GM12878 (cell line): Measurements from ENCODE around the gene RCOR1. TPM values are rescaled to one million over a fixed set of nuclear protein-coding genes. Genes with fewer than 3 reads are reported as not detected.

ENCODE experiments used
- ATAC-seq: fragments of 200-7000 bp; cut with Tn5 transposase; 3 replicates; pipeline ENCODE4 v1.9.1; 2020; ENCODE audit warnings: mild to moderate bottlenecking, moderate library complexity
- BruUV-seq: library from RNA; stranded (reverse); fragments of 400-500 nt; replicated peaks from 2 replicates; lab custom pipeline; 2021; lab: Mats Ljungman, UMichigan
- CTCF ChIA-PET: fragments of 300-600 bp; sonication (Branson Sonifier 250); formaldehyde crosslinking; extraction: SDS; loops from one replicate; lab custom pipeline; 2021; ENCODE audit warnings: inconsistent platforms; lab: Yijun Ruan, JAX
- POLR2A ChIA-PET: fragments of 350-600 bp; formaldehyde crosslinking; extraction: SDS; loops from one replicate; lab custom pipeline; 2021; ENCODE audit warnings: inconsistent platforms; lab: Charles Lee
- RAD21 ChIA-PET: fragments of 300-600 bp; sonication (Branson Sonifier 250); formaldehyde crosslinking; loops from one replicate; lab custom pipeline; 2023; ENCODE audit warnings: antibody characterized with exemption; ENCODE audit not compliant: unreplicated experiment; lab: Charles Lee
- SMC1A ChIA-PET: fragments of 300-600 bp; sonication (Branson Sonifier 250); formaldehyde crosslinking; loops from one replicate; lab custom pipeline; 2023; ENCODE audit not compliant: unreplicated experiment, uncharacterized antibody; lab: Charles Lee
- DNase-seq: peaks from one replicate; pipeline ENCODE4 v3.0.0-alpha.2; 2011; ENCODE audit warnings: low read depth, low spot score
- FAIRE-seq: peaks from 3 replicates; lab custom pipeline; 2011; peaks lifted over from hg19 to GRCh38; lab: Jason Lieb, UNC
- H2AFZ ChIP-seq: 2 replicates; pipeline ENCODE4 v1.6.0; 2011; ENCODE audit warnings: low read depth, low read length, control low read depth; ENCODE audit not compliant: control insufficient read depth
- H3K27ac ChIP-seq: 2 replicates; pipeline ENCODE4 v1.5.1; 2011; ENCODE audit warnings: control low read depth; ENCODE audit not compliant: control insufficient read depth, insufficient read depth
- H3K27me3 ChIP-seq, 2 experiments: replicated peaks in 1 of 2; 2 replicates each; pipeline versions ENCODE4 v1.6.0 to v1.6.1; 2011; ENCODE audit warnings: low read length in 1 of 2; ENCODE audit not compliant: control insufficient read depth in 2 of 2, insufficient read depth in 2 of 2
- H3K36me3 ChIP-seq, 2 experiments: 2 replicates each; pipeline ENCODE4 v1.5.1; 2011; ENCODE audit warnings: low read length in 1 of 2; ENCODE audit not compliant: control insufficient read depth in 2 of 2, insufficient read depth in 2 of 2
- H3K4me1 ChIP-seq: 2 replicates; pipeline ENCODE4 v1.6.1; 2011; ENCODE audit warnings: mild to moderate bottlenecking, low read length, moderate library complexity, mixed read lengths; ENCODE audit not compliant: control insufficient read depth, insufficient read depth
- H3K4me2 ChIP-seq: 2 replicates; pipeline ENCODE4 v1.6.0; 2011; ENCODE audit warnings: control low read depth; ENCODE audit not compliant: control insufficient read depth, insufficient read depth
- H3K4me3 ChIP-seq: fragments of 200-600 bp; sonication (generic); 2 replicates; pipeline ENCODE4 v1.5.1; 2016
- H3K79me2 ChIP-seq: 2 replicates; pipeline ENCODE4 v1.6.0; 2011; ENCODE audit warnings: low read length; ENCODE audit not compliant: control insufficient read depth, insufficient read depth
- H3K9ac ChIP-seq: 2 replicates; pipeline ENCODE4 v1.8.0; 2011; ENCODE audit warnings: low read length, control low read depth, mixed read lengths; ENCODE audit not compliant: control insufficient read depth, insufficient read depth
- H3K9me3 ChIP-seq: replicated peaks from 3 replicates; pipeline ENCODE4 v1.5.1; 2011; ENCODE audit warnings: mild to moderate bottlenecking, low read length; ENCODE audit not compliant: control insufficient read depth, insufficient read depth
- H4K20me1 ChIP-seq: 2 replicates; pipeline ENCODE4 v1.6.0; 2011; ENCODE audit not compliant: control insufficient read depth, insufficient read depth
- BCL11A ChIP-seq: IDR thresholded peaks from 2 replicates; pipeline ENCODE4 v1.6.1; 2011; ENCODE audit warnings: low read depth, low read length
- CBFB ChIP-seq: IDR thresholded peaks from 2 replicates; pipeline ENCODE4 v1.6.1; 2016; ENCODE audit warnings: antibody characterized with exemption, low read depth
- CBX5 ChIP-seq: sonication (generic); IDR thresholded peaks from 2 replicates; pipeline ENCODE4 v1.6.1; 2016; ENCODE audit warnings: low read depth, moderate library complexity, mild to moderate bottlenecking, inconsistent platforms
- CHD1 ChIP-seq: IDR thresholded peaks from 2 replicates; pipeline ENCODE4 v1.6.1; 2012; ENCODE audit warnings: low read depth, low read length, improper control_type of control experiment
- FOS ChIP-seq: IDR thresholded peaks from 3 replicates; pipeline ENCODE4 v1.6.1; 2011; ENCODE audit warnings: borderline replicate concordance; ENCODE audit not compliant: insufficient read length; ENCODE audit errors: extremely low read depth
- POLR2A ChIP-seq: IDR thresholded peaks from 2 replicates; pipeline ENCODE4 v1.6.1; 2011; ENCODE audit warnings: low read depth, mild to moderate bottlenecking, low read length
- RCOR1 ChIP-seq: conservative IDR thresholded peaks from 2 replicates; pipeline ENCODE4 v1.6.1; 2012; ENCODE audit warnings: low read depth, low read length, improper control_type of control experiment
- SMAD1 ChIP-seq: fragments of 450-650 bp; IDR thresholded peaks from 2 replicates; pipeline ENCODE4 v1.6.1; 2018; ENCODE audit warnings: mild to moderate bottlenecking, low read depth; ENCODE audit not compliant: partially characterized antibody
- SP1 ChIP-seq: IDR thresholded peaks from one replicate; pipeline ENCODE4 v1.6.1; 2011; ENCODE audit warnings: low read depth, low read length
- ZNF274 ChIP-seq: IDR thresholded peaks from one replicate; pipeline ENCODE4 v1.8.0; 2011; ENCODE audit not compliant: insufficient read length, insufficient read depth
- ZSCAN29 ChIP-seq: fragments of 450-650 bp; IDR thresholded peaks from 2 replicates; pipeline ENCODE4 v1.6.1; 2017; ENCODE audit warnings: mild to moderate bottlenecking, moderate library complexity
- WGBS: methylation state at CpG from one replicate; pipeline ENCODE4 v1.1.6; 2016; ENCODE audit warnings: low lambda C conversion rate; ENCODE audit not compliant: insufficient replicate concordance, insufficient coverage; ENCODE audit errors: missing lambda C conversion rate; 5-methylcytosine and 5-hydroxymethylcytosine counted together
- in situ Hi-C: fragments of 300-500 bp; cut with MboI; formaldehyde crosslinking; loops from 9 replicates; pipeline ENCODE4 v1.14.3; 2018; ENCODE audit warnings: mixed read lengths
- intact Hi-C: fragments of 100-400 bp; cut with micrococcal nuclease; formaldehyde crosslinking; loops from one replicate; pipeline ENCODE4 v1.14.2; 2022; ENCODE audit not compliant: unreplicated experiment
- polyA plus RNA-seq, 11 experiments: library from polyadenylated mRNA; depleted of rRNA in 4 of 11; unstranded in 6 of 11; stranded (reverse) in 5 of 11; fragments of >200 nt; fragmentation: Nextera tagmentation in 4 of 11; fragmentation: Illumina TruSeq in 1 of 11; extraction: Ambion mirVana in 4 of 11; extraction: Trizol in 1 of 11; gene quantifications; 1 replicate in 1 of 11; 2 replicates in 10 of 11; pipeline versions ENCODE4 v1.2.1 to v1.2.3, GENCODE V29; 2011 to 2016; ENCODE audit warnings: inconsistent platforms in 2 of 11, missing spikeins in 2 of 11, low read depth in 1 of 11
- total RNA-seq, 4 experiments: library from RNA; depleted of rRNA in 3 of 4; stranded (reverse); fragments of >200 nt in 3 of 4; fragmentation: Illumina TruSeq in 1 of 4; extraction: Trizol in 1 of 4; gene quantifications; 2 replicates each; pipeline versions ENCODE4 v1.2.1 to v1.2.3, GENCODE V29; 2013 to 2021
- TF ChIP-seq, protein P1 (sequence below): fragments of 150-350 bp; IDR thresholded peaks from 2 replicates; pipeline ENCODE4 v1.6.1; 2014; ENCODE audit warnings: mild to moderate bottlenecking, low read depth, low read length
- TF ChIP-seq, protein P2 (sequence below): fragments of 450-650 bp; IDR thresholded peaks from 2 replicates; pipeline ENCODE4 v1.6.1; 2017; ENCODE audit warnings: mild to moderate bottlenecking, moderate library complexity
- TF ChIP-seq, protein P3 (sequence below): IDR thresholded peaks from 2 replicates; pipeline ENCODE4 v1.6.1; 2012; ENCODE audit warnings: low read length, inconsistent platforms
- TF ChIP-seq, protein P4 (sequence below): fragments of 450-650 bp; IDR thresholded peaks from 2 replicates; pipeline ENCODE4 v1.6.1; 2014; ENCODE audit warnings: mild to moderate bottlenecking
- TF ChIP-seq, protein P5 (sequence below): IDR thresholded peaks from 2 replicates; pipeline ENCODE4 v1.6.1; 2011; ENCODE audit warnings: low read depth, low read length, improper control_type of control experiment, borderline replicate concordance

The RCOR1 gene
- total and polyA plus RNA-seq, 10 of the 15 experiments (the other 5 are each of a cell fraction or from before 2014, with no cell fraction given): 1.6 to 12.2 (median 4.4) TPM

DNA sequence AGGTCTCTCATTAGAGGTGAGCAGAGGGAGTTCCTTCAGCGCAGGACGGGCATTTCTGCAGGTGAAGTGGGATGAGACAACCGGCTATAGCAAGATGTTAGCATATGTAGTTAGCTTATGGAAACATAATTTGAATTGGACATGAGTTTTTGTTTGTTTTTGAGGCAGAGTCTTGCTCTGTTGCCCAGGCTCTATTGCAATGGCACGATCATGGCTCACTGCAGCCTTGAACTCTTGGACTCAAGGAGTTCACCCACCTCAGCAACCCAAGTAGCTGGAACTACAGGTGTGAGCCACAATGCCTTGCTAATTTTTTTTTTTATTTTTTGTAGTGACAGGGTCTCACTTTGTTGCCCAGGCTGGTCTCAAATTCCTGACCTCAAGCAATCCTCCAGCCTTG is 69.2 kb downstream of the RCOR1 start:
- Histone ChIP-seq H3K4me3 (no peak overlapping the region), H3K79me2 (peaks cover 8% of the 10 kb centered on the region), H3K27me3 (no peaks in the 10 kb centered on the region), H3K9me3 (no peaks in the 10 kb centered on the region), H3K36me3 (no peaks in the 10 kb centered on the region), H4K20me1 (no peaks in the 10 kb centered on the region), H3K27ac (no peak overlapping the region), H2AFZ (no peak overlapping the region), H3K4me2 (no peak overlapping the region), H3K4me1 (no peaks in the 10 kb centered on the region), H3K9ac (no peak overlapping the region)
- no TSS peak for BruUV-seq
- RAD21 ChIA-PET: no interaction called here
- in situ Hi-C loops (no loop called here), intact Hi-C loops (no loop called here)
- no peak for FAIRE-seq
- DNase-seq: no peak
- 83% methylated on average over 4 of the region's 4 CpGs for WGBS
- SMC1A ChIA-PET: interaction anchor here (0.6 to 1.2 kb wide), 2 partner anchors 10 to 103 kb away, joined by 3 read pairs; no protein-coding TSS in a partner anchor
- CTCF ChIA-PET: interaction anchor here (0.5 to 2.4 kb wide), 3 partner anchors 8 to 67 kb away, joined by 3 to 8 read pairs (median 3); no protein-coding TSS in a partner anchor
- ATAC-seq: no peak
- TF ChIP-seq, protein P1, sequence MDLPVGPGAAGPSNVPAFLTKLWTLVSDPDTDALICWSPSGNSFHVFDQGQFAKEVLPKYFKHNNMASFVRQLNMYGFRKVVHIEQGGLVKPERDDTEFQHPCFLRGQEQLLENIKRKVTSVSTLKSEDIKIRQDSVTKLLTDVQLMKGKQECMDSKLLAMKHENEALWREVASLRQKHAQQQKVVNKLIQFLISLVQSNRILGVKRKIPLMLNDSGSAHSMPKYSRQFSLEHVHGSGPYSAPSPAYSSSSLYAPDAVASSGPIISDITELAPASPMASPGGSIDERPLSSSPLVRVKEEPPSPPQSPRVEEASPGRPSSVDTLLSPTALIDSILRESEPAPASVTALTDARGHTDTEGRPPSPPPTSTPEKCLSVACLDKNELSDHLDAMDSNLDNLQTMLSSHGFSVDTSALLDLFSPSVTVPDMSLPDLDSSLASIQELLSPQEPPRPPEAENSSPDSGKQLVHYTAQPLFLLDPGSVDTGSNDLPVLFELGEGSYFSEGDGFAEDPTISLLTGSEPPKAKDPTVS: no peak
- TF ChIP-seq POLR2A: no peak
- TF ChIP-seq, protein P2, sequence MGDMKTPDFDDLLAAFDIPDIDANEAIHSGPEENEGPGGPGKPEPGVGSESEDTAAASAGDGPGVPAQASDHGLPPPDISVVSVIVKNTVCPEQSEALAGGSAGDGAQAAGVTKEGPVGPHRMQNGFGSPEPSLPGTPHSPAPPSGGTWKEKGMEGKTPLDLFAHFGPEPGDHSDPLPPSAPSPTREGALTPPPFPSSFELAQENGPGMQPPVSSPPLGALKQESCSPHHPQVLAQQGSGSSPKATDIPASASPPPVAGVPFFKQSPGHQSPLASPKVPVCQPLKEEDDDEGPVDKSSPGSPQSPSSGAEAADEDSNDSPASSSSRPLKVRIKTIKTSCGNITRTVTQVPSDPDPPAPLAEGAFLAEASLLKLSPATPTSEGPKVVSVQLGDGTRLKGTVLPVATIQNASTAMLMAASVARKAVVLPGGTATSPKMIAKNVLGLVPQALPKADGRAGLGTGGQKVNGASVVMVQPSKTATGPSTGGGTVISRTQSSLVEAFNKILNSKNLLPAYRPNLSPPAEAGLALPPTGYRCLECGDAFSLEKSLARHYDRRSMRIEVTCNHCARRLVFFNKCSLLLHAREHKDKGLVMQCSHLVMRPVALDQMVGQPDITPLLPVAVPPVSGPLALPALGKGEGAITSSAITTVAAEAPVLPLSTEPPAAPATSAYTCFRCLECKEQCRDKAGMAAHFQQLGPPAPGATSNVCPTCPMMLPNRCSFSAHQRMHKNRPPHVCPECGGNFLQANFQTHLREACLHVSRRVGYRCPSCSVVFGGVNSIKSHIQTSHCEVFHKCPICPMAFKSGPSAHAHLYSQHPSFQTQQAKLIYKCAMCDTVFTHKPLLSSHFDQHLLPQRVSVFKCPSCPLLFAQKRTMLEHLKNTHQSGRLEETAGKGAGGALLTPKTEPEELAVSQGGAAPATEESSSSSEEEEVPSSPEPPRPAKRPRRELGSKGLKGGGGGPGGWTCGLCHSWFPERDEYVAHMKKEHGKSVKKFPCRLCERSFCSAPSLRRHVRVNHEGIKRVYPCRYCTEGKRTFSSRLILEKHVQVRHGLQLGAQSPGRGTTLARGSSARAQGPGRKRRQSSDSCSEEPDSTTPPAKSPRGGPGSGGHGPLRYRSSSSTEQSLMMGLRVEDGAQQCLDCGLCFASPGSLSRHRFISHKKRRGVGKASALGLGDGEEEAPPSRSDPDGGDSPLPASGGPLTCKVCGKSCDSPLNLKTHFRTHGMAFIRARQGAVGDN: no peak
- TF ChIP-seq, protein P3, sequence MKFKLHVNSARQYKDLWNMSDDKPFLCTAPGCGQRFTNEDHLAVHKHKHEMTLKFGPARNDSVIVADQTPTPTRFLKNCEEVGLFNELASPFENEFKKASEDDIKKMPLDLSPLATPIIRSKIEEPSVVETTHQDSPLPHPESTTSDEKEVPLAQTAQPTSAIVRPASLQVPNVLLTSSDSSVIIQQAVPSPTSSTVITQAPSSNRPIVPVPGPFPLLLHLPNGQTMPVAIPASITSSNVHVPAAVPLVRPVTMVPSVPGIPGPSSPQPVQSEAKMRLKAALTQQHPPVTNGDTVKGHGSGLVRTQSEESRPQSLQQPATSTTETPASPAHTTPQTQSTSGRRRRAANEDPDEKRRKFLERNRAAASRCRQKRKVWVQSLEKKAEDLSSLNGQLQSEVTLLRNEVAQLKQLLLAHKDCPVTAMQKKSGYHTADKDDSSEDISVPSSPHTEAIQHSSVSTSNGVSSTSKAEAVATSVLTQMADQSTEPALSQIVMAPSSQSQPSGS: no peak
- no peak for TF ChIP-seq ZSCAN29
- no peak for TF ChIP-seq SMAD1
- no peak for TF ChIP-seq SP1
- TF ChIP-seq ZNF274: no peak
- no peak for TF ChIP-seq CBX5
- TF ChIP-seq CHD1: no peak
- no peak for TF ChIP-seq FOS
- no peak for TF ChIP-seq CBFB
- TF ChIP-seq, protein P4, sequence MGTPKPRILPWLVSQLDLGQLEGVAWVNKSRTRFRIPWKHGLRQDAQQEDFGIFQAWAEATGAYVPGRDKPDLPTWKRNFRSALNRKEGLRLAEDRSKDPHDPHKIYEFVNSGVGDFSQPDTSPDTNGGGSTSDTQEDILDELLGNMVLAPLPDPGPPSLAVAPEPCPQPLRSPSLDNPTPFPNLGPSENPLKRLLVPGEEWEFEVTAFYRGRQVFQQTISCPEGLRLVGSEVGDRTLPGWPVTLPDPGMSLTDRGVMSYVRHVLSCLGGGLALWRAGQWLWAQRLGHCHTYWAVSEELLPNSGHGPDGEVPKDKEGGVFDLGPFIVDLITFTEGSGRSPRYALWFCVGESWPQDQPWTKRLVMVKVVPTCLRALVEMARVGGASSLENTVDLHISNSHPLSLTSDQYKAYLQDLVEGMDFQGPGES: no peak
- TF ChIP-seq, protein P5, sequence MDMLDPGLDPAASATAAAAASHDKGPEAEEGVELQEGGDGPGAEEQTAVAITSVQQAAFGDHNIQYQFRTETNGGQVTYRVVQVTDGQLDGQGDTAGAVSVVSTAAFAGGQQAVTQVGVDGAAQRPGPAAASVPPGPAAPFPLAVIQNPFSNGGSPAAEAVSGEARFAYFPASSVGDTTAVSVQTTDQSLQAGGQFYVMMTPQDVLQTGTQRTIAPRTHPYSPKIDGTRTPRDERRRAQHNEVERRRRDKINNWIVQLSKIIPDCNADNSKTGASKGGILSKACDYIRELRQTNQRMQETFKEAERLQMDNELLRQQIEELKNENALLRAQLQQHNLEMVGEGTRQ: no peak
- TF ChIP-seq RCOR1: no peak
- TF ChIP-seq BCL11A: no peak
- POLR2A ChIA-PET: no interaction called here
